Measurements from ENCODE around the gene PLGLB1. TPM values are rescaled to one million over a fixed set of nuclear protein-coding genes. Genes with fewer than 3 reads are reported as not detected.
"Not testable (repeated sequence)": the region's sequence is repeated elsewhere in the genome, so short reads cannot be mapped to it uniquely, and the experiment has no call there.

Gene PLGLB1
- total and polyA plus RNA-seq, 2 donors (not counting 1 experiment from before 2014, with no cell fraction given), result 0.66 to 0.99 TPM

GRCh38 chr2:87021043-87021442 is 601 bp downstream of the PLGLB1 start:
- not testable (repeated sequence) for H2AFZ ChIP-seq (ENCODE audit: low read length); H3K9me3 ChIP-seq (ENCODE audit: control insufficient read depth, insufficient read depth, low read depth, low read length); H3K79me2 ChIP-seq (ENCODE audit: control insufficient read depth, insufficient read depth, low read length); H4K20me1 ChIP-seq (ENCODE audit: control insufficient read depth, extremely low read depth, insufficient read depth, low read length); H3K4me2 ChIP-seq (ENCODE audit: extremely low read depth, insufficient read depth, low read length); H3K36me3 ChIP-seq (ENCODE audit: control insufficient read depth, insufficient read depth, low read length); H3K9ac ChIP-seq (ENCODE audit: insufficient read depth, low read length); H3K27me3 ChIP-seq (ENCODE audit: control insufficient read depth, insufficient read depth, low read length); H3K4me1 ChIP-seq (ENCODE audit: control insufficient read depth, extremely low read depth, insufficient read depth, low read length); H3K27ac ChIP-seq (ENCODE audit: insufficient read depth, low read length); H3K4me3 ChIP-seq (replicated peaks in 1 of 4; ENCODE audit: control extremely low read depth in 1 of 4, insufficient read depth in 1 of 4, low read depth in 3 of 4, low read length in 4 of 4); DNase-seq (ENCODE audit: low read depth in 2 of 2)

- DNase-seq (ENCODE audit: low read depth in 2 of 2); H2AFZ ChIP-seq (ENCODE audit: low read length); H3K4me3 ChIP-seq (replicated peaks in 1 of 4; ENCODE audit: control extremely low read depth in 1 of 4, insufficient read depth in 1 of 4, low read depth in 3 of 4, low read length in 4 of 4); H3K27me3 ChIP-seq (ENCODE audit: control insufficient read depth, insufficient read depth, low read length); H3K4me2 ChIP-seq (ENCODE audit: extremely low read depth, insufficient read depth, low read length); H3K4me1 ChIP-seq (ENCODE audit: control insufficient read depth, extremely low read depth, insufficient read depth, low read length); H3K9me3 ChIP-seq (ENCODE audit: control insufficient read depth, insufficient read depth, low read depth, low read length); H3K9ac ChIP-seq (ENCODE audit: insufficient read depth, low read length); H3K27ac ChIP-seq (ENCODE audit: insufficient read depth, low read length); H3K36me3 ChIP-seq (ENCODE audit: control insufficient read depth, insufficient read depth, low read length); H3K79me2 ChIP-seq (ENCODE audit: control insufficient read depth, insufficient read depth, low read length); H4K20me1 ChIP-seq (ENCODE audit: control insufficient read depth, extremely low read depth, insufficient read depth, low read length): not testable (repeated sequence)
Measured at GRCh38 chr2:87019053-87019452, 2.6 kb downstream of the PLGLB1 start.

GRCh38 chr2:87014489-87015169 is 7.0 kb downstream of the PLGLB1 start:
- H3K9ac ChIP-seq (ENCODE audit: insufficient read depth, low read length); H3K9me3 ChIP-seq (ENCODE audit: control insufficient read depth, insufficient read depth, low read depth, low read length); H3K79me2 ChIP-seq (ENCODE audit: control insufficient read depth, insufficient read depth, low read length); H3K4me2 ChIP-seq (ENCODE audit: extremely low read depth, insufficient read depth, low read length); H3K4me1 ChIP-seq (ENCODE audit: control insufficient read depth, extremely low read depth, insufficient read depth, low read length); H3K4me3 ChIP-seq (replicated peaks in 1 of 4; ENCODE audit: control extremely low read depth in 1 of 4, insufficient read depth in 1 of 4, low read depth in 3 of 4, low read length in 4 of 4); DNase-seq (ENCODE audit: low read depth in 2 of 2); H2AFZ ChIP-seq (ENCODE audit: low read length); H3K36me3 ChIP-seq (ENCODE audit: control insufficient read depth, insufficient read depth, low read length); H3K27ac ChIP-seq (ENCODE audit: insufficient read depth, low read length); H4K20me1 ChIP-seq (ENCODE audit: control insufficient read depth, extremely low read depth, insufficient read depth, low read length); H3K27me3 ChIP-seq (ENCODE audit: control insufficient read depth, insufficient read depth, low read length): not testable (repeated sequence)

- H2AFZ ChIP-seq (ENCODE audit: low read length); H3K36me3 ChIP-seq (ENCODE audit: control insufficient read depth, insufficient read depth, low read length); H3K4me2 ChIP-seq (ENCODE audit: extremely low read depth, insufficient read depth, low read length); H3K9ac ChIP-seq (ENCODE audit: insufficient read depth, low read length); DNase-seq (ENCODE audit: low read depth in 2 of 2); H3K4me3 ChIP-seq (replicated peaks in 1 of 4; ENCODE audit: control extremely low read depth in 1 of 4, insufficient read depth in 1 of 4, low read depth in 3 of 4, low read length in 4 of 4); H4K20me1 ChIP-seq (ENCODE audit: control insufficient read depth, extremely low read depth, insufficient read depth, low read length); H3K4me1 ChIP-seq (ENCODE audit: control insufficient read depth, extremely low read depth, insufficient read depth, low read length); H3K27me3 ChIP-seq (ENCODE audit: control insufficient read depth, insufficient read depth, low read length); H3K79me2 ChIP-seq (ENCODE audit: control insufficient read depth, insufficient read depth, low read length); H3K27ac ChIP-seq (ENCODE audit: insufficient read depth, low read length); H3K9me3 ChIP-seq (ENCODE audit: control insufficient read depth, insufficient read depth, low read depth, low read length): not testable (repeated sequence)
Measured at GRCh38 chr2:87004398-87004797, 17.2 kb downstream of the PLGLB1 start.

Other genes starting within 250 kb of the PLGLB1 start
- not detected in 2 replicates for gene CD8A, start 230.9 kb downstream of the PLGLB1 start, total RNA-seq
- gene CD8A, start 230.9 kb downstream of the PLGLB1 start, polyA plus RNA-seq, result not detected in 2 replicates
- not detected in 2 replicates for gene CD8B, start 160.0 kb downstream of the PLGLB1 start, total RNA-seq
- gene CD8B, start 160.0 kb downstream of the PLGLB1 start, polyA plus RNA-seq, result not detected in 2 replicates
- gene RGPD1, start 79.7 kb downstream of the PLGLB1 start, total RNA-seq, result 0.26 and 1.2 TPM in 2 replicates
- 0.02 and 0.08 TPM in 2 replicates for gene RGPD1, start 79.7 kb downstream of the PLGLB1 start, polyA plus RNA-seq